Measurements from ENCODE around the gene MARK2. TPM values are rescaled to one million over a fixed set of nuclear protein-coding genes. Genes with fewer than 3 reads are reported as not detected.

The MARK2 gene
- total RNA-seq, 4 donors from 2014 or later: 47.0 to 91.0 (median 62.2) TPM

DNA sequence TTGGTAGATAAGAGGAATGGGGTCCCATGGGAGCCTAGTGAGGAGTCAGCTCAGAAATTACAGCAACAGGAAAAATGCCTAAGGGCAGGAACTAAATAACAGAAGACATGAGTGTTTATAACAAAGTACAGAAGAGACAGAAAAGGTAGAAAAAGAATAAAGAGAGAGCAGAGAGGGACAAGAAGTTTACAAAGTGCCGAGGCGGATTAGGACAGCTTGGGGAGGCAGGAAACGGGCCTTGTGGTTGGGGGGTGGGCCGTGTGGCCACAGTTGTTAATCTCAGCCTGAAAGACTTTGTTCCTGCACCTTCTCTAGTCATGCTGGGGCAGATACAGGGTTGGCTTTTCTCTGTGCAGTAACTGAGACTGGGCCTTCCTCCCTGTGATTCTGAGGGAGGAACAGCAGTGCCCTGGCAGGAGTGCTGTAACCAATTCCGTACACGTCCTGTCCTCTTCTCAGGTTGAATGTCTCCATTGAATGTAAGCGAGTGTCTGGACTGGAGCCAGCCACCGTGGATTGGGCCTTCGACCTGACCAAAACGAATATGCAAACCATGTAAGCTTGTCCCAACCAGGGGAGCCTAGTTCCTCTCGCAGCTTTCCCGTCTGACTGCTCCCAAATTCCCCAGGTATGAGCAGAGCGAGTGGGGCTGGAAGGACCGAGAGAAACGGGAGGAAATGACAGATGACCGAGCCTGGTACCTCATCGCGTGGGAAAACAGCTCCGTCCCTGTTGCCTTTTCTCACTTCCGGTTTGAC is 113.0 kb downstream of the MARK2 start:
- 13 to 27% methylated on average over 15 to 19 of the region's 20 CpGs for WGBS, 2 donors
- H3K9me3 ChIP-seq: no peaks in the 10 kb centered on the region
- H3K36me3 ChIP-seq: peaks cover 0 to 79% (median 17%) of the 10 kb centered on the region in 3 donors
- peaks cover 0 to 34% (median 6%) of the 10 kb centered on the region in 3 donors for H3K4me1 ChIP-seq
- intact Hi-C loops (cut with DNase I): no loop called here
- H3K27ac ChIP-seq: peak overlapping the region; percentile 68 to 86 (median 80)
- H3K27me3 ChIP-seq: no peaks in the 10 kb centered on the region
- no peak for TF ChIP-seq POLR2A (IDR thresholded peaks at IDR 0.05)
- TF ChIP-seq, protein P1, sequence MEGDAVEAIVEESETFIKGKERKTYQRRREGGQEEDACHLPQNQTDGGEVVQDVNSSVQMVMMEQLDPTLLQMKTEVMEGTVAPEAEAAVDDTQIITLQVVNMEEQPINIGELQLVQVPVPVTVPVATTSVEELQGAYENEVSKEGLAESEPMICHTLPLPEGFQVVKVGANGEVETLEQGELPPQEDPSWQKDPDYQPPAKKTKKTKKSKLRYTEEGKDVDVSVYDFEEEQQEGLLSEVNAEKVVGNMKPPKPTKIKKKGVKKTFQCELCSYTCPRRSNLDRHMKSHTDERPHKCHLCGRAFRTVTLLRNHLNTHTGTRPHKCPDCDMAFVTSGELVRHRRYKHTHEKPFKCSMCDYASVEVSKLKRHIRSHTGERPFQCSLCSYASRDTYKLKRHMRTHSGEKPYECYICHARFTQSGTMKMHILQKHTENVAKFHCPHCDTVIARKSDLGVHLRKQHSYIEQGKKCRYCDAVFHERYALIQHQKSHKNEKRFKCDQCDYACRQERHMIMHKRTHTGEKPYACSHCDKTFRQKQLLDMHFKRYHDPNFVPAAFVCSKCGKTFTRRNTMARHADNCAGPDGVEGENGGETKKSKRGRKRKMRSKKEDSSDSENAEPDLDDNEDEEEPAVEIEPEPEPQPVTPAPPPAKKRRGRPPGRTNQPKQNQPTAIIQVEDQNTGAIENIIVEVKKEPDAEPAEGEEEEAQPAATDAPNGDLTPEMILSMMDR (IDR thresholded peaks at IDR 0.05): peak in 1 of 6 experiments; percentile 2
- no peak for DNase-seq
- peak overlapping the region in 2 of 4 donors; percentile 0 to 3 for H3K4me3 ChIP-seq

DNA sequence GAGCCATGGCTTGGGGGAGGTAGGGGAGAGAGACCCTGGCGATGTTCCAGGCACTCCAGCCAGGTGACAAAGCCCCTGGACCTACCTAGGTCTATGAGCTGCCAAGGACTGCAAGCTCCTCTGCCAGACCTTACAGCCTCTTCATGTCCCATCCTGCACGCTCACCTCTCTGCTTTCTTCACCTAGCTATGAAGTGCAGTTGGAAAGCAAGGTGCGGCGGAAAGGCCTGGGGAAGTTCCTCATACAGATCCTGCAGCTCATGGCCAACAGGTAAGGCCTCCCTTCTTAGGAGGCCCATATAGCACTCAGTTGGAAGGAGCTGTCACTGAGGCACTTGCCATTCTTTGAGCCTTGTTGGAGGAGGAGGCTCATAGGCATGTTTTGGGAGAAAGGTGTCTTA is 113.7 kb downstream of the MARK2 start:
- H3K4me3 ChIP-seq: peak overlapping the region in 2 of 4 donors; percentile 0 to 3
- WGBS, 2 donors: 0 to 71% methylated on average over 3 to 4 of the region's 4 CpGs
- H3K27me3 ChIP-seq: no peaks in the 10 kb centered on the region
- H3K36me3 ChIP-seq: peaks cover 0 to 73% (median 17%) of the 10 kb centered on the region in 3 donors
- intact Hi-C loops (cut with DNase I): no loop called here
- H3K4me1 ChIP-seq: peaks cover 2 to 40% (median 6%) of the 10 kb centered on the region in 3 donors
- TF ChIP-seq, protein P1 (IDR thresholded peaks at IDR 0.05): no peak
- TF ChIP-seq POLR2A (IDR thresholded peaks at IDR 0.05): no peak
- H3K27ac ChIP-seq: peak overlapping the region; percentile 68 to 86 (median 80)
- no peak for DNase-seq
- H3K9me3 ChIP-seq: no peaks in the 10 kb centered on the region

DNA sequence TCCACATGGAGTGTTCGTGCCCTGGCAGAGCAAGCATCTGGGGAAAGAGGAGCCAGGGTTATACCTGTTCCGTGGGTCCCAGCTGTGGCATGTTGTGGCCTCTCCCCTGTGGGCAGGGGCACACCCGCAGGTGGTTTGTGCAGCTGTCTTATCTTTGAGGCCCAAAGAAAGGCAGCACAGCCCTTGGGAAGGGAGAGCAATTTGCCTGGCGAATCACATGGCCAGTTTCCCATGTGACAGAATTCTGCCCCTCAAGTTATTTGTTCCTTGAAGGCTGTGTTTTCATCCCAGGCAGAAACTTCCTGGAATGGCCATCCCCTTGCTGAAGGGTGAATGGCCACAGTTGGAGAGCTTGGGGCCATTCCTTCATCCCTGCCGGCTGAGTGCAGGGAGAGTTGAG is 119.1 kb downstream of the MARK2 start:
- peaks cover 0 to 36% (median 17%) of the 10 kb centered on the region in 3 donors for H3K36me3 ChIP-seq
- peaks cover 11 to 60% (median 18%) of the 10 kb centered on the region in 3 donors for H3K4me1 ChIP-seq
- DNase-seq: no peak
- no peaks in the 10 kb centered on the region for H3K27me3 ChIP-seq
- WGBS, 2 donors: 28% methylated on average over 4 of the region's 5 CpGs; no CpG with 5 or more reads in 1 of the 2 donors
- TF ChIP-seq, protein P1 (IDR thresholded peaks at IDR 0.05): no peak
- TF ChIP-seq POLR2A (IDR thresholded peaks at IDR 0.05): no peak
- no peak overlapping the region for H3K27ac ChIP-seq
- intact Hi-C loops (cut with DNase I): no loop called here
- H3K9me3 ChIP-seq: no peaks in the 10 kb centered on the region
- no peak overlapping the region for H3K4me3 ChIP-seq

Small RNA genes within 50 kb of the gene (small RNA-seq; reads per million reads assigned to genes)
- gene AP006289.1 (0 reads per million in 4 donors), gene RN7SL596P (0 reads per million in 4 donors), gene RNU6-1306P (0 reads per million in 4 donors)

Other genes starting within 250 kb of the MARK2 start
- 10 to 100 TPM in 1 of 4 donors, 1 to 10 TPM in 2, under 1 TPM in 1; 0.57 to 15.4 (median 4.5) TPM for gene PLAAT3, start 224.7 kb upstream of the MARK2 start, total RNA-seq
- gene ATL3, start 167.7 kb upstream of the MARK2 start, total RNA-seq: 10 to 100 TPM; 39.1 to 79.7 (median 55.3) TPM
- gene RTN3, start 157.6 kb upstream of the MARK2 start, total RNA-seq: 10 to 100 TPM; 48.0 to 78.3 (median 58.4) TPM
- 10 to 100 TPM in 1 of 4 donors, 1 to 10 TPM in 3; 2.9 to 12.0 (median 4.6) TPM for gene ZFTA, start 70.3 kb upstream of the MARK2 start, total RNA-seq
- 1 to 10 TPM; 3.4 to 8.8 (median 6.1) TPM for gene SPINDOC, start 25.7 kb upstream of the MARK2 start, total RNA-seq
- gene RCOR2, start 78.1 kb downstream of the MARK2 start, total RNA-seq: under 1 TPM in 3 of 4 donors, not detected in 1; 0.19 to 0.49 (median 0.22) TPM
- gene NAA40, start 99.9 kb downstream of the MARK2 start, total RNA-seq: 10 to 100 TPM in 3 of 4 donors, 1 to 10 TPM in 1; 9.8 to 13.2 (median 11.2) TPM
- 100 to 1,000 TPM; 417 to 745 (median 637) TPM for gene COX8A, start 135.5 kb downstream of the MARK2 start, total RNA-seq
- gene OTUB1, start 147.3 kb downstream of the MARK2 start, total RNA-seq: 10 to 100 TPM; 82.0 to 97.3 (median 89.7) TPM
- gene FLRT1, start 196.8 kb downstream of the MARK2 start, total RNA-seq: under 1 TPM in 3 of 4 donors, not detected in 1; 0.06 to 0.19 (median 0.08) TPM

Data from esophagus squamous epithelium (tissue), 5 donors.